ENCODE results near the gene ERCC1.
"Not testable (repeated sequence)": the region's sequence is repeated elsewhere in the genome, so short reads cannot be mapped to it uniquely, and the experiment has no call there.

The ERCC1 gene

DNA sequence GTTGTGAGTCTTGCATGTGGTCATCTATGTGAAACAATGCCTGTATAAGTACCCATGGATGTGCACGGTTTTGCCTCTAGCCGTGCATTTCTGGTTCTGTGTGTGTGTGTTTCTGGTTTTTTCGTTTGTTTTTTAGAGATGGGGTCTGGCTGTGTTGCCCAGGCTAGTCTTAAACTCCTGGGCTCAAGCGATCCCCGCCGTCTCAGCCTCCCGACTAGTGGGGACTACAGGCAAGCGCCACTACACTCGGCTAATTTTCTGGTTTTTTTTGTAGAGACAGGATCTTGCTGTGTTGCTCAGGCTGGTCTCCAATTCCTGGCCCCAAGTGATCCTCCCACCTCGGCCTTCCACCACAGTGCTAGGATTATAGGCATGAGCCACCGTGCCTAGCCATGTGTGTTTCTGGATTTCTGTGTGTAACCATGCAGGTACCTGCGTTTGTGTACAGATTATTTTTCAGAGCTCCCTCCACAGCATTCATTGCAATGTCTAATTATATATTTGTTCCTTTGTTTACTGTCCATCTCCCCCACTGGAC is 28.2 kb upstream of the ERCC1 start:
- DNase-seq = no peak

GRCh38 chr19:45451131-45451849 is 27.6 kb upstream of the ERCC1 start:
- DNase-seq = peak; percentile 24 to 33

- DNase-seq = no peak
These were observed 26.3 kb upstream of the ERCC1 start for GRCh38 chr19:45450012-45450333.

- no peak for DNase-seq
These were observed 25.2 kb upstream of the ERCC1 start for GRCh38 chr19:45448887-45449299.

DNA sequence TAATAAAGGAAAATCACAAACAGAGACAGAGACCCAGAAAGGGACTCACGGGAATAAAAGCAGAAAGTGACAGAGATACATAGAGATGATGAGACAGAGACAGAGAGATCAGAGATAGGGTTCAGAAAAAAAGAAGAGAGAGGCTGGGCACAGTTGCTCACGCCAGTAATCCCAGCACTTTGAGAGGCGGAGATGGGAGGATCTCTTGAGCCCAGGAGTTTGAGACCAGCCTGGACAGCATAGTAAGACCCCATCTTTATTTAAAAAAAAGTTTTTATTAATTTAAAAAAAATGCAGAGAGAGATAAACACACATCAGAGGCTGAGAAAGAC is 24.7 kb upstream of the ERCC1 start:
- DNase-seq = no peak

DNA sequence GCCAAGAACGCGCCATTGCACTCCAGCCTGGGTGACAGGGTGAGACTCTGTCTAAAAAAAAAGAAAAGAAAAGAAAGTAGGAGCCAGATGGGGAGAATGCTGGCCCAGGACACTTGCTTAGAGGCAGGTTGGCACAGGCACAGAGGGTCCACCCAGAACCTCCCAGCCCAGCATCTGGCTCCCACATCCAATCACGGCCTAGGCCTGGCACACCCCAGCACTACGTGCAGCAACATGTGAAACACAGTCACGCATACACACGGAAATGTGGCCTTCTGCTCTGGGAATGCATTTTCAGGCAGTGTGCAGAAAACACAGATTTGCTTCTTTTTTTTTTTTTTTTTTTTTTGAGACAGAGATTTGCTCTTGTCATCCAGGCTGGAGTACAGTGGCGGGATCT is 23.2 kb upstream of the ERCC1 start:
- DNase-seq = no peak

GRCh38 chr19:45446295-45446694 is 22.6 kb upstream of the ERCC1 start:
- DNase-seq = no peak

GRCh38 chr19:45445139-45445538 is 21.4 kb upstream of the ERCC1 start:
- DNase-seq = no peak

DNA sequence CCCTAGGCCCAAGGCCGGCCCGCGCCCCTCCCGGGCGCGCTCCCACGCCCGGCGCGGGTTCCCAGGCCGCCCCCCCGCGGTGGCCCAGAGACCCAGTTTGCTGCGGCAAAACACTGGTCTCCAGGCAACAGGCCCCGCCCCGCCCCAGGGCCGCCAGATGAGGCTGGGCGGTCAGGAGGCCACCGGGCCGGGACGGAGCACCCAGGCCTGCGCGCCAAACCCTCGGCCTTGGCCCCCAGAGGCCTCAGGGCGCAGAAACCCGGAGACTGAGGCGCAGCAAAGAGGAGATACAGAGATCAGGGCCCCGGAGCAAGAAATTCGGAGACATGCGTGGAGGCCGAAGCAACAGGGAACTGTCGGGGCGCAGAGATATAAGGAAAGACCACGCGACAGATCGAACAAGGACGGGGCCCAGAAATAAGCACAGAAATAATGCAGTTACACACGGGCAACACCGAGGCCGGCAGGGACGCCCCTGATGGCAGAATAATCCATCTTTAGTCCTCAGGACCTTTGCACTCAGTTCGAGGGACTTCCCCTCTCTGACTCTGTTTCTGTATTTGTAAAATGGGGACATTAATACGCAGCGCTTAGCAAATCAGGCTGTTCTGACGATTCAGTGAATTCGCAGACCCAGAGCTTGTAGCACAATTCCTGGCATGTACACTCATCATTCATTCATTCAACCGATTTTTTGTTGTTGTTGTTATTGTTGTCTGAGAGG is 20.8 kb upstream of the ERCC1 start:
- DNase-seq = peak; percentile 65 to 73

GRCh38 chr19:45443462-45444317 is 20.0 kb upstream of the ERCC1 start:
- DNase-seq = peak; percentile 32 to 51

- DNase-seq = peak in 1 of 2 donors; percentile 33
These were observed 19.2 kb upstream of the ERCC1 start for GRCh38 chr19:45442778-45443461.

- no peak for DNase-seq
These were observed 18.7 kb upstream of the ERCC1 start for GRCh38 chr19:45442408-45442777.

DNA sequence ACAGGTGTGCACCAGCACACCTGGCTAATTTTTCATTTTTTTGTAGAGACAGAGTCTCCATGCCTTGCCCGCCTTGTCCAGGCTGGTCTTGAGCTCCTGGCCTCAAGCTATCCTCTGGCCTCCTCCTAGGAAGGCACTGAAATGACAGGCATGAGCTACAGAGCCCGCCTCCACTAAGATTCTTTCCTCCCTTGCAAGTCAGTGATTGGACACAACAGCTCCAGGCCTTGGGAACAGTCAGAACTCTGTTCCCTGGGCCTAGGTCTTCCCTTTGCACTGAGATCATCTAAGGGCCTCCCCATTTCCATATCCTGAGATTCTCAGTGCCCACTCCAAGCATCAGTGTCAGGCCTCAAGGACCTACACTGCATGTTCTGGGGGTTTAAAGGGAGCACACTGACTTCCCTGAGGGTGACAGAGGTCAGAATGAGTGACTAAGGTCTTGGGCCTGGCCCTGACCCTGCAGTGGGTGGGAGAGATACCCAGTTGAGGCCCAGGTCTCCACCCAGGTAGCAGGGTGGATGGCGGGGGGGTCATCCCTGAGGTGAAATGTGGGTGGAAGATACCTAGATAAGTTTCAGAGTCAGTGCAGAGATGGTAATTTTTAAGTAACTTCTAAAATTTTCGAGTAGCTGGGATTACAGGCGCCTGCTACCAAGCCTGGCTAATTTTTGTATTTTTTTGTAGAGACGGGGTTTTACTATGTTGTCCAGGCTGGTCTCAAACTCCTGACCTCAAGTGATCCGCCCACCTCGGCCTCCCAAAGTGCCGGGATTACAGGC is 17.3 kb upstream of the ERCC1 start:
- DNase-seq = no peak

GRCh38 chr19:45440259-45440638 is 16.5 kb upstream of the ERCC1 start:
- DNase-seq = no peak

DNA sequence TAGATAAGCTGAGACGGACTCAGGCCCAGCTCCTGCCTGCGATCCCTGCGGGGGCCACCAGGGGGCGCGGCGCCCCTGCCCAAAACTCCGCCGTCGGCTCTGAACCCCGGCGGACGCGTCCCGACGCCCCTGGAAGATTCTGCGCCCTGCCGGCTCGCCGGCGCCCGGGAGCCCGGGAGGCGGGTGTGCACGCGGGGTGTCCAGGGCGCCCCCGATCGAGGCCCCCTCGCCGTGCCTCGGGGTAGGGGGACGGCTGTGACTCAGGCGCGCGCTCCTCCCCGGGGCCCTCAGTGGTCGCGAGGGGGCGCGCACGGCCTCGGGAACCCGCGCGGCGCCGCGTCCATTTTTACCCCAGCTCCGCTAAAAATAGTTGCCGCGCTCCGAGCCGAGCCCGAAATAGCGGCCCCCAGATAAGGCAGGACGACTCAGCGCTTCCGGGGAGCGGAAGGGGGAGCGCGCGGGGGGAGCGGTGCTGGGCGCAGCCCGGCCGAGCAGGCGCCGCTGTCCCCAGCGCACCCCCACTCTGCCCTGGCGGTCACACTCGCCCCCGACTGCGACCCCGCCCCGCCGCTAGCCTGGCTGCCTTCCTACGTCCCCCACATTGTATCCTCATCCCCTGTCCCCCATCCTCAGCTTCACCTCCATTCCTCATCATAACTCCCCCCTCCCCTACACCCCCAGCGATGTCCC is 16.0 kb upstream of the ERCC1 start:
- peak; percentile 80 to 85 for DNase-seq

GRCh38 chr19:45439190-45439568 is 15.5 kb upstream of the ERCC1 start:
- DNase-seq = no peak

GRCh38 chr19:45437328-45437727 is 13.6 kb upstream of the ERCC1 start:
- DNase-seq = no peak

DNA sequence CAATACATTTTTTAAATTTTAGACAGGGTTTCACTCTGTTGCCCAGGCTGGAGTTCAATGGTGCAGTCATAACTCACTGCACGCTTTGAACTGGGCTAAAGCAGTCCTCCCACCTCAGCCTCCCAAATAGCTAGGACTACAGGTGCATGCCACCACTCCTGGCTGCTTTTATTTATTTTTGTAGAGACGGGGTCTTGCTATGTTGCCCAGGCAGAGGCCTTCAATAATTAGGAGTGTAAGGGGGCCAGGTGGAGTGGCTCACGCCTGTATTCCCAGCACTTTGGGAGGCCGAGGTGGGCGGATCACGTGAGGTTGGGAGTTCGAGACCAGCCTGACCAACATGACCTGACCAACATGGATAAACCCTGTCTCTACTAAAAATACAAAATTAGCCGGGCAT is 8.8 kb upstream of the ERCC1 start:
- not testable (repeated sequence) for DNase-seq

DNA sequence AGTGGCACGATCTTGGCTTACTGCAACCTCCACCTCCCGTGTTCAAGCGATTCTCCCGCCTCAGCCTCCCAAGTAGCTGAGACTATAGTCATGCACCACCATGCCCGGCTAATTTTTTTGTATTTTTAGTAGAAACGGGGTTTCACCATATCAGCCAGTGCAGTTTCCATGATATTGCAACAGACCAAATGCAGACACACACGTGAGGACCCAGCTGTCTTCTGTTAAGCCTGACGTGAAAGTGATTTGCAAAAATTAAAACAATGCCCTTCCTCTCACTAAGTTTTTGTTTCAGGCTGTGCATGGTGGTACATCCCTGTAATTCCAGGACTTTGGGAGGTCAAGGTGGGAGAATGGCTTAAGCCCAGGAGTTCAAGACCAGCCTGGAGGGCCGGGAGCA is 7.3 kb upstream of the ERCC1 start:
- DNase-seq = not testable (repeated sequence)

DNA sequence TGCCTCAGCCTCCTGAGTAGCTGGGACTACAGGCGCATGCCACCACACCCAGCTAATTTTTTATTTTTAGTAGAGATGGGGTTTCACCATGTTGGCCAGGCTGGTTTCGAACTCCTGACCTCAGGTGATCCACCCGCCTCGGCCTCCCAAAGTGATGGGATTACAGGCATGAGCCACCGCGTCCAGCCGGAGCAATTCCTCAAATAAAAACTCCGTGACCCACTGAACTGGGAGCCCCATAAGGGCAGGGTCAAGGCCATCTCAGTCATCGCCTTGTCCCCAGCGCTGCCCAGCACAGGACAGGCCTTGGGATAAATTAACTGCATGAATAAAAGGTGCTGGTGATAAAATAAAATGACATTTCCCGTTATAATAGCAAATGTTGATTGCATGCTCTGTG is 6.2 kb upstream of the ERCC1 start:
- not testable (repeated sequence) for DNase-seq

DNA sequence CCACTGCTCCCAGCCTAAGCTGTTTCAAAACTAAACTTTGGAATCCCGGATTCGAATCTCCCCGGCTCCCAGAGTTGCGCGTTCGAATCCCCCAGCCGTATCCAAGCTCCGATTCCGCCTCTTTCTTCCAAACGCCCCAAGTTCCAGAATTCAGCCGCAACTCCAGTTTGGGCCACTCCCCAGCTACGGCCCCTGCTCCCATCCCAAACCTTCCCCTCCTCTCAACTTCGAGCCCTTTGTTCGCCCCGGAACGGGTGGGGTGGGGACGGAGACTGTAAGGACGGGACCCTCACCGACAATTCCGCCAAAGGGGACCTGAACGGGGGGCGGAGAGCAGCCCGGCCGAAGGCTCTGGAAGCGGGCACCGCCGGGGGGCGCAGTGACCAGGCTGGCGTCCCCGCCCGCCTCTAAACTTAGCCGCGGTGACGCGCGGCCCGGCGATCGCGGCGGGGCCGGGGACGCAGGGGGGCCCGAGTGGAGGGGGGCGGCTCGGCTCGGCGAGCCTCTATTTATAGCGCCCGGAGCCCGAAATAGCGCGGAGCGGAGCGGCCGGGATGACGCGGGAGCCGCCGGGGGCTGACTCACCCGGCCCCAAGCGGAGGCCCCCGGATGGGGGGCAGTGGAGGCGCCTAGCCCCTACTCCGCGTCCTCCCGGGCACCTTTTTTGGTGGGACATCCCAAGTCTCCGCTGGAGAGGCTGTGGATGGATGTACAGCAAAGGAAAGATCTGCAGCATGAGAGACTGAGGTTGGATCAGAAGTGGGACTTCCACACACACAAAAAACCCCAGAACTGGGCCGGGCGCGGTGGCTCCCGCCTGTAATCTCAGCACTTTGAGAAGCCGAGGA is 4.9 kb upstream of the ERCC1 start:
- no peak for DNase-seq

All from activated CD4-positive, alpha-beta T cell treated with anti-CD3 and anti-CD28 coated beads for 4 hours (primary cell).